SU-DHL-6 (cell line): ENCODE measurements around the gene XRCC4.

ENCODE experiments used
- H2AFZ ChIP-seq: fragments of 200-600 bp; sonication (generic); 2 replicates; pipeline ENCODE4 v1.6.1; 2014; ENCODE audit warnings: low read depth, mild to moderate bottlenecking, moderate library complexity, mixed read lengths, antibody characterized with exemption, low read length; ENCODE audit not compliant: severe bottlenecking
- H3F3A ChIP-seq: fragments of 200-600 bp; shearing (Covaris generic); 2 replicates; pipeline ENCODE4 v1.6.0; 2016; ENCODE audit warnings: antibody characterized with exemption, mild to moderate bottlenecking; ENCODE audit not compliant: insufficient read depth
- H3K27ac ChIP-seq: fragments of 200-600 bp; sonication (generic); 2 replicates; pipeline ENCODE4 v1.5.1; 2016; ENCODE audit warnings: low read depth, mild to moderate bottlenecking, low read length, moderate library complexity, mixed read lengths
- H3K27me3 ChIP-seq: fragments of 200-600 bp; sonication (generic), shearing (Covaris generic); 2 replicates; pipeline ENCODE4 v1.6.0; 2014; ENCODE audit warnings: mild to moderate bottlenecking, low read length
- H3K36me3 ChIP-seq: fragments of 200-600 bp; sonication (generic); 2 replicates; pipeline ENCODE4 v1.6.1; 2014; ENCODE audit warnings: mild to moderate bottlenecking, low read length, mixed read lengths
- H3K4me2 ChIP-seq: fragments of 300-600, 200-600 bp; shearing (Covaris generic), sonication (generic); 2 replicates; pipeline ENCODE4 v1.6.0; 2014; ENCODE audit warnings: low read length, low read depth, mild to moderate bottlenecking; ENCODE audit not compliant: poor library complexity, severe bottlenecking
- H3K4me3 ChIP-seq: fragments of 200-600 bp; sonication (generic); 2 replicates; pipeline ENCODE4 v1.5.1; 2014; ENCODE audit warnings: antibody characterized with exemption, low read length, mild to moderate bottlenecking, mixed read lengths; ENCODE audit not compliant: insufficient read depth, poor library complexity, severe bottlenecking
- H3K79me2 ChIP-seq: fragments of 200-600 bp; sonication (generic); 2 replicates; pipeline ENCODE4 v1.6.1; 2014; ENCODE audit warnings: mild to moderate bottlenecking, low read length, moderate library complexity; ENCODE audit not compliant: insufficient read depth
- H3K9ac ChIP-seq: fragments of 200-600 bp; sonication (generic); 2 replicates; pipeline ENCODE4 v1.7.0; 2014; ENCODE audit warnings: mild to moderate bottlenecking, low read length
- H3K9me2 ChIP-seq: fragments of 200-600 bp; sonication (generic); replicated peaks from 2 replicates; pipeline ENCODE4 v1.6.1; 2014; ENCODE audit warnings: low read length; ENCODE audit not compliant: insufficient read depth
- H3K9me3 ChIP-seq: fragments of 200-600 bp; sonication (generic); 2 replicates; pipeline ENCODE4 v1.6.1; 2014; ENCODE audit warnings: low read length, mixed read lengths; ENCODE audit not compliant: insufficient read depth
- H4K20me1 ChIP-seq: fragments of 200-600 bp; sonication (generic); 2 replicates; pipeline ENCODE4 v1.6.1; 2014; ENCODE audit warnings: low read depth, mild to moderate bottlenecking, antibody characterized with exemption, low read length, moderate library complexity, mixed read lengths
- EZH2phosphoT487 ChIP-seq: fragments of 200-600 bp; sonication (generic), shearing (Covaris generic); conservative IDR thresholded peaks from 2 replicates; pipeline ENCODE4 v1.6.1; 2018; ENCODE audit warnings: mild to moderate bottlenecking, antibody characterized with exemption, low read length, moderate library complexity, mixed read lengths
- TF ChIP-seq, protein P1 (sequence below): fragments of 200-600 bp; sonication (generic); IDR thresholded peaks from one replicate; pipeline ENCODE4 v1.5.1; 2017; ENCODE audit warnings: antibody characterized with exemption, mild to moderate bottlenecking, low read length, moderate library complexity; ENCODE audit not compliant: insufficient read depth, poor library complexity, severe bottlenecking

The XRCC4 gene

DNA sequence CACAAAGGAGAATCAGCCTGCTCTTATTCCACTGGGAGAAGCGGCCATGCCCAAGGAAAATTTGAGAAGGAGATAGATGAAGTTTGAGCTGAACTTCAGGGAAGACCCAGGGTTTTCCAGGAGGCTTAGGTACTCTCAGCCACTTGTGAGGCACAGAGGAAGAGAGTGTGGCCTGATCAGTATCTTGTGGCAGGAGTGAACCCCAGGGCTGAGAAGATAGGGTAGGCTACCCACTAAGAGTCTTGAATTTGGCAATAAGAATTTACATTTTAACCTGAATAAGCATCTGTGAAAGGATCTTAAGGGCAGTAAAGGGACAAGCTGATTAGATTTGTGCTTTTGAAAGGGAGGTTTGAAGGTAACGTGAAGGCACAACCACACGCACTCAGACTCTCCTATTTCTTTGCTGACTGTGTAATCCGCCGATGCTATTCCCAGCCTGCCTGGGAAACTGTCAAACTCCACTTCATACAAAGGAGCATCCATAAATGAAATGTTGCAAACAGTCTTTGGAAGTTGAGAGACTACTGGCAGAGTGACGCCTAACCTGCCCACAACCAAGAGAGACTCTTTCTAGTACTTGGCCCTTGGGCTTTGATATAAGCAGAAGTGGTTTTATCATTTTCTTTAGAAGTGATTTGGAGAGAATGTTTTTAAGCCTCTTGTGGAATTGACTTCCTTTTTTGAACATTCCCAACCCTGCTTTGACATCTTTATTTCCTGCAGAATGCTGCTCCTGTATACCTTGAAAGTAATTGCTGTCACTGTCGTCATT, 286.0 kb downstream of the XRCC4 start:
- Histone ChIP-seq H3K9me3 (no peaks in the 10 kb centered on the region), H4K20me1 (no peaks in the 10 kb centered on the region), H3K27me3 (no peaks in the 10 kb centered on the region), H3K79me2 (no peaks in the 10 kb centered on the region), H3K27ac (no peak overlapping the region), H3K9ac (no peak overlapping the region), H2AFZ (no peak overlapping the region), H3K4me2 (no peak overlapping the region), H3F3A (no peaks in the 10 kb centered on the region), H3K9me2 (no peaks in the 10 kb centered on the region), H3K4me3 (no peak overlapping the region), H3K36me3 (no peaks in the 10 kb centered on the region)
- TF ChIP-seq EZH2phosphoT487, result no peak
- TF ChIP-seq, protein P1, sequence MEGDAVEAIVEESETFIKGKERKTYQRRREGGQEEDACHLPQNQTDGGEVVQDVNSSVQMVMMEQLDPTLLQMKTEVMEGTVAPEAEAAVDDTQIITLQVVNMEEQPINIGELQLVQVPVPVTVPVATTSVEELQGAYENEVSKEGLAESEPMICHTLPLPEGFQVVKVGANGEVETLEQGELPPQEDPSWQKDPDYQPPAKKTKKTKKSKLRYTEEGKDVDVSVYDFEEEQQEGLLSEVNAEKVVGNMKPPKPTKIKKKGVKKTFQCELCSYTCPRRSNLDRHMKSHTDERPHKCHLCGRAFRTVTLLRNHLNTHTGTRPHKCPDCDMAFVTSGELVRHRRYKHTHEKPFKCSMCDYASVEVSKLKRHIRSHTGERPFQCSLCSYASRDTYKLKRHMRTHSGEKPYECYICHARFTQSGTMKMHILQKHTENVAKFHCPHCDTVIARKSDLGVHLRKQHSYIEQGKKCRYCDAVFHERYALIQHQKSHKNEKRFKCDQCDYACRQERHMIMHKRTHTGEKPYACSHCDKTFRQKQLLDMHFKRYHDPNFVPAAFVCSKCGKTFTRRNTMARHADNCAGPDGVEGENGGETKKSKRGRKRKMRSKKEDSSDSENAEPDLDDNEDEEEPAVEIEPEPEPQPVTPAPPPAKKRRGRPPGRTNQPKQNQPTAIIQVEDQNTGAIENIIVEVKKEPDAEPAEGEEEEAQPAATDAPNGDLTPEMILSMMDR, result no peak

DNA sequence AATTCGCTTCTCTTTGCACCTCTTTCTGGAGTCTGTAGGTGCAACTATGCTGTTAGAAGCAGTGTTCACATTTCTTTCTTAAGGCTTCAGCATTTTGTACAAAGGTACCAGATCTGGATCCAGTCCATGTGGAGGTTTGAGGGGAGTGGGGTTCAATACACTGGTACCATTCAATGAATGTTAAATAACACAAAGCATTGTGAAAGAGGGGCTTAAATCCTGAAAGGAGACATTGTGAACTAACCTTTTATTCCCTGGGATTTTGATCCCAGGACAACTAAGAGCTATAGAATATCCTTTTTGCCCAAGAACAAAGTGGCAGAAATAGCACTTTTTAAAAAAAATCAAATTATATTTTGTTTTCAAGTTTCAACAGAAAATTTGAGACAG, 286.5 kb downstream of the XRCC4 start:
- Histone ChIP-seq H2AFZ (no peak overlapping the region), H3F3A (no peaks in the 10 kb centered on the region), H3K79me2 (no peaks in the 10 kb centered on the region), H4K20me1 (no peaks in the 10 kb centered on the region), H3K4me3 (no peak overlapping the region), H3K27me3 (no peaks in the 10 kb centered on the region), H3K9me2 (no peaks in the 10 kb centered on the region), H3K9ac (no peak overlapping the region), H3K4me2 (no peak overlapping the region), H3K27ac (no peak overlapping the region), H3K9me3 (no peaks in the 10 kb centered on the region), H3K36me3 (no peaks in the 10 kb centered on the region)
- no peak for TF ChIP-seq EZH2phosphoT487

DNA sequence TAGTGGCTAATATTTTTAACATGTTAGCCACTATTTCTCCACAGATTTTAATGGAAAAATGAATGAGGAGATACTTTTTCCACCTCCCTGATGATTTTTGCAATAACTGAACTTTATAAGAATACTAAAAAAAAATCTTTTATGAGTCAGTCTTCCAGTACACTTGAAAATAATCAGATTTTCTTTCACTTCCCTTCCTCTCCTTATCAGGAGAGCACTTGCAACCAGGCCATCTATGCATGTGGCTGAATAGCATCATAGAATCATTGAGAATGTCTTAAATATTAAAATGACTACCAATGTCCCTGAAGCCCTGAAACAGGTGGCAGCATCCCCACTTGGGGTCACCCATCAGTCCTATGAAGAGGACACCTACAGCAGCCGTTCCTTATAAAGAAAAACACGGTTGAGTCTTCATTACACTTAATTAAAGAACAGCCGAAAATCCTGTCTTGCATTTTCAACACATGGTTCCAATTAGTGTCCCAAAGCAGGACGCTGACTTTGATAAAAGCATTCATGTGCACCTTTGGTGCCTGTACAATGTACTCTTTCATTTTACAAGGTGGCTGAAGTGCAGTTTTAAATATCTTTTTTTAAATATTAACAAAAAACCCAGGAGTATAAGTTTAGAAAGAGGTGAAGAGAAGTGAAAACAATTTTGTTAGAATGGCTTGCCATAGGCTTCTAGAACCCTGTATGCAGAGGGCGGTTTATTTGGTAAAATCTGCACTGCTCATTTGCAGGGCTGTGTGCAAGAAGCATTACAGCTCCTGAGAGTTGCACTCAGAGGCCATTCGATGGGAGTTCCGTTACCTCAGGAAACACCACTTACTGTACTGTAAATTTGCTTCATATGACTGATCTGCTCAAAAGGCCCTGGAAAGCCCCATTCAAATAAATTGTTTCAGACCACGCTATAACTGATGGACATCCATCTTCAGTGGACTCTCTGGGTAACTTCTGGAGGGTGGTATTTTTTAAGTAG, 287.3 kb downstream of the XRCC4 start:
- Histone ChIP-seq H3K9ac (no peak overlapping the region), H3K9me2 (no peaks in the 10 kb centered on the region), H3K4me3 (no peak overlapping the region), H4K20me1 (no peaks in the 10 kb centered on the region), H2AFZ (no peak overlapping the region), H3K27ac (no peak overlapping the region), H3K27me3 (no peaks in the 10 kb centered on the region), H3K36me3 (no peaks in the 10 kb centered on the region), H3K9me3 (no peaks in the 10 kb centered on the region), H3K79me2 (no peaks in the 10 kb centered on the region), H3F3A (no peaks in the 10 kb centered on the region), H3K4me2 (no peak overlapping the region)
- no peak for TF ChIP-seq EZH2phosphoT487
- TF ChIP-seq, protein P1, result no peak
